ENCODE measurements around the gene SLC24A3.
"Not testable (repeated sequence)": the region's sequence is repeated elsewhere in the genome, so short reads cannot be mapped to it uniquely, and the experiment has no call there.

The SLC24A3 gene

DNA sequence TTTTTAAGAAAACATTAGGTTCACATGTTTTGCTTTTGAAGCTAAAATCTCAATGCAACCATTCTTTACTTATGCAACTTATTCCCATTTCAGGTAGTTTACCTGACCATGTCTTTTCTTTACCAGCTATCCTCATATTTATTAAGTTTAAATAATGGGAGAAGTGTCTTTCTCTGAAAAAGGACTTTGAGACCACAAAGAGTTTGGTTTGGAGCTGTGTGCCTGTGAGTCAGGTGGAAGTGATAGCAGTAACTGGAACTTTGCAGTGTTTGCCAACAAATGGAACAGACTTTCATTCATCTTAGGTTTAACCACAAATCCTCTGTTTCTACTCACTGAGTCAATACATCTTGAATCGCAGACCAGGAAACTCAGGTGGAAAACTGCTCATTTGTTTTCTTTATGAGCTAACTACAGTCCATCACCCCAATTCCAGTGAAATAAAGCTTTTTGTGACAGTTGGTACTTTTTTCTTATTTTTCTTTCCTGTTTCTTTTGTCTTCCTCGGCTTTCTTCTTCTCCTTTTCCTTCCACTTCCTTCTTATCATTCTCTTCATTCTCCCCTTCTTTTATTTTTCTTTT is 397.3 kb downstream of the SLC24A3 start:
- no peak for DNase-seq

GRCh38 chr20:19615629-19616028 is 403.2 kb downstream of the SLC24A3 start:
- no peak for DNase-seq

DNA sequence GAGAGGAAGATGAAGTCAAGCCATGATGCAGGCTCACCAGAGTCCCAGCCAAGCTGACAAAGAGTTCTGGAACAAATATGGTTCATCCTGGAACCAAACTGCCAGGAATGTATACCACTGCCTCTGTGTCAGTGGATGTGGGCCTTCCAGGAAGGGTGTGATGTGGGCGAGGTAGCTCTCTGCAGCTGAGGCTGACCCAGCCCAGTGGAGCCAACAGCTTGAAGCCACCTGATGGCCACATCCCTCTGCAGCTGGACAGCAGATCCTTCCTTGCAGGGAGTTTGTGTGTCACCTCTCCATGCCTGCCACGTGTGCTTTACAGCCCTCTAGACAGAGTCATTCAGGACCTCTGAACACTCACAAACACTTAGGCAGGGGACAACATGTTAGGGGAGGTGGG is 403.6 kb downstream of the SLC24A3 start:
- DNase-seq, result no peak

- DNase-seq, result no peak
Observed at GRCh38 chr20:19616620-19617019, 404.2 kb downstream of the SLC24A3 start.

GRCh38 chr20:19617256-19617655 is 404.8 kb downstream of the SLC24A3 start:
- no peak for DNase-seq

DNA sequence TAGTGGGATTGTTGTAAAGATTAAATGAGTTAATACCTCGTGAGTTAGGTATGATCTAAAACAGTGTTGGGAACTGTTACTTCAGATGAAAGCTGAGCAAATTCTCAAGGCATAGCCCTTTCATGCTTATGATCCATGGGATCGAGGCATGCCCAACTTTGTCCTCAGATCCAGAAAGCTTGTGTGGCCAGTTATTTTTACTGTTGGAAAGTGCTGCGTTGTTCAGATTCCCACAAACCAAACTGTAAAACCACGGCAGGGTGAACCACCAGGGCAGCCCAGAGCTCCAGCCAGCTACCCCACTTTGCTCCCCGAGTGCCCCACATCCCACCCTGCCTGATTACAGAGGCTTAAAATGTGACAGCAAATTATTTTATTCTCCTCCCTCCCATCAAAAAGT is 406.3 kb downstream of the SLC24A3 start:
- no peak for DNase-seq

DNA sequence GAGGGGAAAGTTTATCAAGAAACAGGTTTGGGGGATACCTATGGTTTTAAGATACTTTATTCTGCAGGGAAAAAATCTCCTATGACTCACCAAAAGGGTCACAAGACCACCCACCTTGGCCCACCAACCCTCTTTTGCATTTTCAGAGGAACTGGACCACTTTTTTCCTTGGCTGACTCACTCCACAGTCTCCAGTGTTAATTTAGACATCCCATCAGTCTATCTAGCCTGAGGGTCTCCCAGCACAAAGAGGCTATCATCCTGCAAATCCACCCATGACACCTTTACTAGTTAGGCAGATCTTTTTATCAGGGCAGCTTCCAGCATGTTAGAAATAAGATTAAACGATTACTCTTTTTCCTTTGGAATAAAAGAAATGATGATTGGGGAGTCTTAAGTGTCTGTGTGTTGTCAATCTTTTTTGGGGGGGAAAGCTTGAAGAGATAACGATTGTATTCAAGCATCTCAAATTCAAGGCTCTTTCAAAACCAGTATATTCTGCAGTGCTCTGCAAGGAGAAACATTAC is 407.5 kb downstream of the SLC24A3 start:
- DNase-seq, result no peak

DNA sequence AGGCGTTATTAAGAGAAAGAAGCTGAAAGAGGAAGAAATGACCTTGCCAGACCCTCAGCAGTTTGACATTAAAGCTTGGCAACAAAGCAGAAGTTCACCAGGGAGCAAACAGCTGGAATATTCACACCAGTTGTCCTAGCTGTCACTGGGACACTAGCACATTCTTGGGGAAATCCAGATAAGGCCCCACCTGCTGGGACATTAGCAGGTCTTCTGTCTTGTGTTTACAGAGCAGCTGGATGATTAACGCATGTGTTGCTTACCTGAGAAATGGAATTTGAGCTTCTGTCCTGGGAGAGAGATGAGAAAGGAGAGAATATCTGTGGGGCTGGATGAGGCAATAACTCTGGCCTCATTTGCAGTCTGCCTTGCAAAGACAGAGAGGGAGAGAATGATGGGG is 408.0 kb downstream of the SLC24A3 start:
- no peak for DNase-seq

DNA sequence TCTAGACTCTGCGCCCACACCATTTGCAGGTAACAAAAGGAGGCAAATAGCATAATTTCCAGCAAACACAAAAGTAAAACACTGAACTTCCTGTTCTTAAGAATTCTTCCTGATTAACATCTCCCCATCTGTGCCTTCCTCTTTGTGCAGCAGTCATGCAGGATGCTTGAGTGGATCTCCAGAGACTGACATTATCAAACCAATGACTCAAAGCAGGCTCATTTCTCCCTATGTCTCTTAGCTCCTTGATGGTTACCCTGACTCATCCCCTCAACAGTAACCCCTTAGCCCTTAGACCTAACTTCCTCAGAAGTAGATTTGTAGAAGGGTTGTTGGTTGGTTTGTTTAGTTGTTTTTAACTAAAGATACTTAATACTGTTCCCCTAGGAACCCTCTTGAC is 408.6 kb downstream of the SLC24A3 start:
- DNase-seq, result no peak

- no peak for DNase-seq
Observed at GRCh38 chr20:19624221-19624965, 412.0 kb downstream of the SLC24A3 start.

DNA sequence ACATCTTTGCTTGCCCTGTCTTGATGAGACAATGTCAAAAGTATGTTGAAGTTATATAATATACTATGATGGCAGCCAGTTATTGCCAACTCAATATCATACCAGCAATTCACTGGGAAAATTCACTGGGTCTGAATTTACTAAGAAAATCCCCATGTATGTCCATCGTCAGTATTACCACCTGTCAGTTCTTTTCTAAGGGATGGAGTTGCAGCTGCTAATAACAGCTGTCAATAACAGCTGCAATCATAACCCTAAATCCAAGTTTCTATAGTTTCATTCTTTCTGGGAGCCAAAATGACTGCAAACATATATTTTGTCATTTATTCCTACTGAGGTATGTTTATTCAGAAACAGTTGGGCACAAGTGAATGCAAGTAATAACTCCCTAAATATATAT is 413.0 kb downstream of the SLC24A3 start:
- no peak for DNase-seq

- no peak for DNase-seq
Observed at GRCh38 chr20:19626896-19627295, 414.5 kb downstream of the SLC24A3 start.

DNA sequence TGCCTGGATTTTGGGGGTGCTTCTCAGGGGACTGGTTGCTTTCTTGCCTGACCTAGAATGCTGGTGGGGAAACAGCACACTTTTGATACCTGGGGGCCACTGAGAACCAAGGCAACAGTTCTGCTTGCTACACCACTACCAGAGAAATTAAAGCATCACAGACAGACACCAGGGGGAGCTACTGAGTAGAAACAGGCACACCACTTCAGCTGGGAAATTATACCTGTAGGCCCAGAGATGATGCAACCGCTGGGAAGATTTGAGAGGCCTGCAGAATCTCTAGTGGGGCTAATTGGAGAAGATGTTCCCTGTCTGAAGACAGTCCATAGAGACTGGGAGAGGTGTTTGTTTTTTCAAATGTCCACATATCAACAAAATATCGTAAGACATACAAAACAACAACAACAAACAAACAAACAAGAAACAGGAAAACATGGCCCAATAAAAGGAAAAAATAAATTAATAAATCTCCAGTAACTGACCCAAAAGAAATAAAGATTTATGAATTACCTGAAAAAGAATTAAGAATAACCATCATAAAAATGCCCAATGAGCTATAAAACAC is 416.2 kb downstream of the SLC24A3 start:
- DNase-seq, result peak; percentile 53 to 61

GRCh38 chr20:19631410-19631809 is 419.0 kb downstream of the SLC24A3 start:
- DNase-seq, result no peak

DNA sequence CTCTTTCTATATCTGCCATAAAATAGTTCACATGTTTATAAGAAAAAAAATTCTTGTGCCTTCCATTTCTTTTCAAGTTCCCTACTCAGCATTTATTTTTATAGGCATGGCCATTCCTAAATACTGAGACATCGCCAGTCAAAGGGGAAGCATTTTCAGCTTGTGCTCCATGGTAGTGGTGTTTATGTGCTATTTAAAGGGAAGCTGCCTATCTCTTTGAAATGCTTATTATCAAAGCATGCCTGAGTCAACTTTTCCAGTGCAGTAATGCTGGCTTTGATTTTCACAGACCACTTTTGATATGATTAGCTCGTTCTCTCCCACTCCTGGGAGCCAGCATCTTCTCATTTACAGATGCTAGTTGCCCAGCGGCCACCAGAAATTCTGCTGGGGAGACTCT is 421.5 kb downstream of the SLC24A3 start:
- no peak for DNase-seq

- DNase-seq, result not testable (repeated sequence)
Observed at GRCh38 chr20:19639471-19640045, 427.1 kb downstream of the SLC24A3 start.

DNA sequence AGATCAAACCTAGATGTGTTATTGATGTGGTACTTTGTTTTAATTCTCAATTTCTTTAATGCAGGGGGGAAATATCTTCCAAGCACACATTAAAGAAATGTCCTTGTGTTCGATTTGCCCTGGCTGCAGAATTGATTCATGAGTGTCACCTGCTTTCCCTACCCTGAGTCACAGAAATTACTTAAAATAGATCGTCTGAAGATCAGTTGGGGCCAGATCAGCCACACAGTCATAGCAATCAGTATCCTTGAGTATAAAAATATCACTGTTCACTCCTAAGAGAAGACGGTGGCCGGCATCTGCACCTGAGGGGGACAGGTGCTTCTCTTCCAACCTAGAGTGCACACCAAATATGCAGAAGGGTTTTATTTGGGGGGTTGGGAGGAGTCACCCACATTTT is 430.4 kb downstream of the SLC24A3 start:
- DNase-seq, result no peak

- DNase-seq, result no peak
Observed at GRCh38 chr20:19644085-19644484, 431.6 kb downstream of the SLC24A3 start.

- DNase-seq, result no peak
Observed at GRCh38 chr20:19646963-19647362, 434.5 kb downstream of the SLC24A3 start.

DNA sequence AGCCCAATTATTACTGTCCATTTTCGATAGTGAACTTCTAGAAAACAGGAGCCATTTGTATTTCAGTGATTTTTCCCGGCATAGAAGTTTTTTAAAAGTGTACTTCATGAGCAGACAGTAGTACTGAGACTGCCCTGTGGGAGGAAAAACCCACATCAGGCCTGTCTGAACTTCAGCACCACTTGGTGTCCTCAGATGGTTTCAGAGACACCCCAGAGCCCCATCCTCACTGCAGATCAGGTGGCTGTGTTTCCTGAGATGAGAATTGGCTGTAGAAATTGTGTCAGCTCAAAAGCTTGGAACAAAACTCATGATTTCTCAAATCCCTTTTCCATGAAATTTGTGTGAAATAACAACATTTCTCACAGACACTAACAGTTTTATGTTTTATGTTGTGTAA is 435.6 kb downstream of the SLC24A3 start:
- DNase-seq, result no peak

DNA sequence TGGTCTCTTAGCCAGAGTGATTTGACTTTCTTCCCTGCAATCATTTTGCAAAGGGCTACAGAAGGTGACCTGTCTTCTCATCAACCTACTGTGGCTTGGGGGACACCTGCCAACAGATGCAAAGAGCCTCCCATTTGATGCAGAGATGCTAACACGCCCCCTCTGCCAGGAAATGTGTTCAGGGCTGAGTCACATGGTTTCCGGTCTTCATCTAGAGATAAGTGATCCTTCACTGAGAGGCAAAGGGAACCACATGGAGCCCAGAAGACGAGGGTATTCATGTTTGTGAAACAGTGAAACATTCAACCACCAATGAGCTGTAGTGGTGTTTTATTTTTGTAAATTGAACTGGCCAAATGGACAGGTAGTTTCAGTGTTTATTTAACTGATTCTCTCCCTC is 436.6 kb downstream of the SLC24A3 start:
- DNase-seq, result no peak

GRCh38 chr20:19652591-19653026 is 440.2 kb downstream of the SLC24A3 start:
- DNase-seq, result no peak

DNA sequence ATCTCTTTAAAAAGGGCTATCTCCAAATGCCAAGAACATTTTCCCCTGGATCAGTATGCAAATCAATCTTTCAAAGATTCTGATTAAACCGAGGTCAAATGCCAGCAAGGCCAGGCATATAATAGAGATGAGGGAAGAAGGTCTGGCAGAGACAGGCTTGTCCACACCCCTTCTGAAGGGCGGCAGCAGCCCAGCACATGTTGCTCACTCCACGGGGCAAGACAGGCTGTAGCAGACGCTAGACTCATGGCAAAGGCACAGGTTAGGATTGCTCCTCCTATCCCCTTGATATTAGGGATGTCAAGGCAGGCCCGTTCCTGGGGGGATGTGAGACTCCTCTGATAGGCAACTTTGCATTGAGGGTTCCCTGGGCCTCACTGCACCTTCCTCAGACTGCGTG is 440.9 kb downstream of the SLC24A3 start:
- no peak for DNase-seq

GRCh38 chr20:19654921-19655320 is 442.5 kb downstream of the SLC24A3 start:
- no peak for DNase-seq

Data from NCI-H1930 (cell line).